Activated T-helper 17 cell treated with anti-CD3 and anti-CD28 coated beads, Interleukin-2, amount 50 U/mL, for 72 hours (primary cell): ENCODE measurements around the gene OR8H2. TPM values are rescaled to one million over a fixed set of nuclear protein-coding genes. Genes with fewer than 3 reads are reported as not detected.
"Not testable (repeated sequence)": the region's sequence is repeated elsewhere in the genome, so short reads cannot be mapped to it uniquely, and the experiment has no call there.

ENCODE experiments used
- ATAC-seq: fragments of 150-1000 bp; cut with Tn5 transposase; replicated peaks from 2 replicates; pipeline ENCODE4 v1.10.0; 2021; ENCODE audit warnings: mild to moderate bottlenecking, moderate library complexity
- H3K27ac Mint-ChIP-seq: one replicate; pipeline ENCODE4 v1.8.0; 2022; ENCODE audit warnings: mixed read lengths
- H3K27me3 Mint-ChIP-seq: one replicate; pipeline ENCODE4 v1.8.0; 2022; ENCODE audit warnings: mixed read lengths
- H3K36me3 Mint-ChIP-seq: one replicate; pipeline ENCODE4 v1.8.0; 2022; ENCODE audit warnings: low read depth, mild to moderate bottlenecking, mixed read lengths
- H3K4me1 Mint-ChIP-seq: one replicate; pipeline ENCODE4 v1.8.0; 2022; ENCODE audit warnings: mixed read lengths
- H3K4me3 Mint-ChIP-seq: one replicate; pipeline ENCODE4 v1.8.0; 2022; ENCODE audit warnings: mild to moderate bottlenecking, mixed read lengths
- H3K9me3 Mint-ChIP-seq: one replicate; pipeline ENCODE4 v1.8.0; 2022; ENCODE audit warnings: mixed read lengths
- total RNA-seq, 2 donors: library from RNA; stranded (reverse); gene quantifications; one replicate each; pipeline ENCODE4 v1.2.3, GENCODE V29; 2022

Gene OR8H2
- not detected for total RNA-seq

GRCh38 chr11:56103210-56103737, at the start of gene OR8H2:
TSS of gene OR8H2 (plus strand) at chr11:56103687. CDS start at chr11:56105043, 1,356 bp downstream.
- Mint-ChIP-seq H3K4me3 (no peak within 1 kb of the TSS), H3K9me3 (peaks cover 18% of the 10 kb centered on the region), H3K27ac (no peak within 1 kb of the TSS), H3K27me3 (no peaks in the 10 kb centered on the region), H3K4me1 (no peaks in the 10 kb centered on the region), H3K36me3 (no peaks in the 10 kb centered on the region)
- ATAC-seq: no peak

GRCh38 chr11:56056366-56056765, 47.1 kb upstream of the OR8H2 start:
- H3K27me3 Mint-ChIP-seq, H3K4me3 Mint-ChIP-seq, H3K4me1 Mint-ChIP-seq, ATAC-seq, H3K27ac Mint-ChIP-seq, H3K36me3 Mint-ChIP-seq: not testable (repeated sequence)
- H3K9me3 Mint-ChIP-seq: peaks cover 30% of the 10 kb centered on the region

- not testable (repeated sequence) for H3K4me3 Mint-ChIP-seq, ATAC-seq, H3K36me3 Mint-ChIP-seq
Observed at GRCh38 chr11:56057661-56058237, 45.7 kb upstream of the OR8H2 start.

GRCh38 chr11:56058260-56058780, 45.2 kb upstream of the OR8H2 start:
- not testable (repeated sequence) for H3K36me3 Mint-ChIP-seq, H3K27ac Mint-ChIP-seq
- peaks cover 25% of the 10 kb centered on the region for H3K9me3 Mint-ChIP-seq

More at GRCh38 chr11:56057661-56058237, 45.7 kb upstream of the OR8H2 start:
- not testable (repeated sequence) for H3K4me1 Mint-ChIP-seq, H3K27me3 Mint-ChIP-seq, H3K27ac Mint-ChIP-seq
- H3K9me3 Mint-ChIP-seq: peaks cover 25% of the 10 kb centered on the region

GRCh38 chr11:56066980-56067379, 36.5 kb upstream of the OR8H2 start:
- peaks cover 4% of the 10 kb centered on the region for H3K9me3 Mint-ChIP-seq
- no peak overlapping the region for H3K27ac Mint-ChIP-seq
- no peaks in the 10 kb centered on the region for H3K4me1 Mint-ChIP-seq
- ATAC-seq: no peak
- no peaks in the 10 kb centered on the region for H3K36me3 Mint-ChIP-seq
- H3K4me3 Mint-ChIP-seq: no peak overlapping the region
- no peaks in the 10 kb centered on the region for H3K27me3 Mint-ChIP-seq

More at GRCh38 chr11:56058260-56058780, 45.2 kb upstream of the OR8H2 start:
- H3K4me3 Mint-ChIP-seq, H3K4me1 Mint-ChIP-seq, ATAC-seq, H3K27me3 Mint-ChIP-seq: not testable (repeated sequence)

- Mint-ChIP-seq H3K27me3 (no peaks in the 10 kb centered on the region), H3K36me3 (no peaks in the 10 kb centered on the region), H3K9me3 (peaks cover 13% of the 10 kb centered on the region), H3K4me3 (no peak overlapping the region), H3K27ac (no peak overlapping the region), H3K4me1 (no peaks in the 10 kb centered on the region)
- ATAC-seq: no peak
Observed at GRCh38 chr11:56089697-56090096, 13.8 kb upstream of the OR8H2 start.

GRCh38 chr11:56093008-56093407, 10.5 kb upstream of the OR8H2 start, which contains the start of gene OR8I2:
TSS of gene OR8I2 (plus strand) at chr11:56093308. CDS start at chr11:56093308, 0 bp downstream.
- Mint-ChIP-seq H3K4me3 (no peak within 1 kb of the TSS), H3K4me1 (no peaks in the 10 kb centered on the region), H3K27ac (no peak within 1 kb of the TSS), H3K9me3 (peaks cover 16% of the 10 kb centered on the region), H3K36me3 (no peaks in the 10 kb centered on the region), H3K27me3 (no peaks in the 10 kb centered on the region)
- ATAC-seq: no peak

- Mint-ChIP-seq H3K4me3 (no peak within 1 kb of the TSS), H3K4me1 (no peaks in the 10 kb centered on the region), H3K36me3 (no peaks in the 10 kb centered on the region), H3K9me3 (peaks cover 8% of the 10 kb centered on the region), H3K27ac (no peak within 1 kb of the TSS), H3K27me3 (no peaks in the 10 kb centered on the region)
- no peak for ATAC-seq
Observed at GRCh38 chr11:56122073-56122472, 18.6 kb downstream of the OR8H2 start, which contains the start of gene OR8H3. TSS of gene OR8H3 (plus strand) at chr11:56122373. CDS start at chr11:56122373, 0 bp downstream.

GRCh38 chr11:56140151-56140661, 36.7 kb downstream of the OR8H2 start, which contains the start of gene OR8J3:
TSS of gene OR8J3 (minus strand) at chr11:56140201. CDS start at chr11:56137718, 2,483 bp downstream.
- Mint-ChIP-seq H3K36me3 (no peaks in the 10 kb centered on the region), H3K9me3 (peaks cover 10% of the 10 kb centered on the region), H3K4me3 (no peak within 1 kb of the TSS), H3K4me1 (no peaks in the 10 kb centered on the region), H3K27me3 (no peaks in the 10 kb centered on the region), H3K27ac (no peak within 1 kb of the TSS)
- no peak for ATAC-seq

GRCh38 chr11:56143681-56144080, 40.2 kb downstream of the OR8H2 start:
- not testable (repeated sequence) for H3K36me3 Mint-ChIP-seq, H3K27me3 Mint-ChIP-seq, ATAC-seq, H3K9me3 Mint-ChIP-seq, H3K27ac Mint-ChIP-seq, H3K4me3 Mint-ChIP-seq, H3K4me1 Mint-ChIP-seq

GRCh38 chr11:56151376-56151775, 47.9 kb downstream of the OR8H2 start:
- Mint-ChIP-seq H3K9me3 (peaks cover 26% of the 10 kb centered on the region), H3K27me3 (no peaks in the 10 kb centered on the region), H3K36me3 (no peaks in the 10 kb centered on the region), H3K4me3 (no peak overlapping the region), H3K4me1 (no peaks in the 10 kb centered on the region), H3K27ac (no peak overlapping the region)
- no peak for ATAC-seq

- ATAC-seq: no peak
- H3K4me3 Mint-ChIP-seq: no peak overlapping the region
Observed at GRCh38 chr11:56152333-56152732, 48.8 kb downstream of the OR8H2 start.

More at GRCh38 chr11:56152333-56152732, 48.8 kb downstream of the OR8H2 start:
- Mint-ChIP-seq H3K36me3 (no peaks in the 10 kb centered on the region), H3K4me1 (no peaks in the 10 kb centered on the region), H3K9me3 (peaks cover 31% of the 10 kb centered on the region), H3K27ac (no peak overlapping the region), H3K27me3 (no peaks in the 10 kb centered on the region)
